Mesendoderm (in vitro differentiated cells): ENCODE results near the gene PIK3R2.

Experiments used
- DNase-seq: peaks from one replicate; pipeline ENCODE4 v3.0.0; 2013
- H2AK5ac ChIP-seq: 2 replicates; pipeline ENCODE4 v1.6.1; 2013; ENCODE audit warnings: low read length, inconsistent platforms
- H2BK120ac ChIP-seq: 2 replicates; pipeline ENCODE4 v1.6.1; 2013; ENCODE audit warnings: low read depth, mild to moderate bottlenecking, low read length, moderate library complexity, mixed read lengths
- H2BK15ac ChIP-seq: replicated peaks from 2 replicates; pipeline ENCODE4 v1.6.1; 2013; ENCODE audit warnings: low read depth, mild to moderate bottlenecking, moderate library complexity
- H2BK5ac ChIP-seq: 2 replicates; pipeline ENCODE4 v1.6.1; 2013; ENCODE audit warnings: low read length, inconsistent platforms
- H3K18ac ChIP-seq: 2 replicates; pipeline ENCODE4 v1.6.1; 2013; ENCODE audit warnings: mild to moderate bottlenecking, low read length, mixed read lengths
- H3K23ac ChIP-seq: one replicate; pipeline ENCODE4 v1.6.1; 2013; ENCODE audit warnings: low read length
- H3K27ac ChIP-seq: 2 replicates; pipeline ENCODE4 v1.5.1; 2013; ENCODE audit warnings: low read depth, mild to moderate bottlenecking, inconsistent platforms, low read length, moderate library complexity
- H3K27me3 ChIP-seq: 2 replicates; pipeline ENCODE4 v1.6.1; 2013; ENCODE audit warnings: low read length, control low read depth, mild to moderate bottlenecking, inconsistent platforms; ENCODE audit not compliant: insufficient read depth, poor library complexity
- H3K36me3 ChIP-seq: 2 replicates; pipeline ENCODE4 v1.6.1; 2013; ENCODE audit warnings: low read length, inconsistent platforms; ENCODE audit not compliant: control insufficient read depth, insufficient read depth
- H3K4ac ChIP-seq: one replicate; pipeline ENCODE4 v1.6.1; 2013; ENCODE audit warnings: low read depth, mild to moderate bottlenecking, low read length, moderate library complexity
- H3K4me1 ChIP-seq: 2 replicates; pipeline ENCODE4 v1.6.1; 2013; ENCODE audit warnings: low read depth, low read length, inconsistent platforms; ENCODE audit not compliant: control insufficient read depth
- H3K4me2 ChIP-seq: 2 replicates; pipeline ENCODE4 v1.6.1; 2013; ENCODE audit warnings: low read length
- H3K4me3 ChIP-seq: 2 replicates; pipeline ENCODE4 v1.5.1; 2013; ENCODE audit warnings: mild to moderate bottlenecking, low read length
- H3K56ac ChIP-seq: one replicate; pipeline ENCODE4 v1.6.1; 2013; ENCODE audit warnings: low read length
- H3K79me1 ChIP-seq: 2 replicates; pipeline ENCODE4 v1.6.1; 2013; ENCODE audit warnings: low read length, inconsistent platforms
- H3K79me2 ChIP-seq: 2 replicates; pipeline ENCODE4 v1.6.1; 2013; ENCODE audit warnings: mild to moderate bottlenecking, low read length; ENCODE audit not compliant: control insufficient read depth, insufficient read depth
- H3K9ac ChIP-seq: 2 replicates; pipeline ENCODE4 v1.6.1; 2013; ENCODE audit warnings: low read length, inconsistent platforms
- H4K5ac ChIP-seq: one replicate; pipeline ENCODE4 v1.6.1; 2013; ENCODE audit warnings: low read length
- H4K8ac ChIP-seq: one replicate; pipeline ENCODE4 v1.6.1; 2013; ENCODE audit warnings: low read depth, mild to moderate bottlenecking, control low read depth, low read length, moderate library complexity
- WGBS: extraction: QIAGEN DNeasy Blood & Tissue Kit; methylation state at CpG from one replicate; pipeline ENCODE4 v1.1.7; 2013; ENCODE audit warnings: low lambda C conversion rate, missing lambda C conversion rate; ENCODE audit not compliant: insufficient coverage; ENCODE audit errors: extremely low coverage; 5-methylcytosine and 5-hydroxymethylcytosine counted together

PIK3R2 gene

GRCh38 chr19:18160971-18161635 is 8.1 kb downstream of the PIK3R2 start:
- Histone ChIP-seq H3K23ac (no peak overlapping the region), H3K79me2 (no peaks in the 10 kb centered on the region), H3K27me3 (no peaks in the 10 kb centered on the region), H4K8ac (no peak overlapping the region), H3K4me2 (no peak overlapping the region), H3K4me1 (no peaks in the 10 kb centered on the region), H4K5ac (no peak overlapping the region), H2BK15ac (no peak overlapping the region), H3K18ac (no peak overlapping the region), H3K56ac (peak overlapping the region; percentile 89), H2AK5ac (no peak overlapping the region), H3K36me3 (peaks cover 1% of the 10 kb centered on the region), H2BK5ac (no peak overlapping the region), H3K27ac (no peak overlapping the region), H3K9ac (peak overlapping the region; percentile 63), H3K4ac (peak overlapping the region; percentile 8), H3K79me1 (no peaks in the 10 kb centered on the region), H2BK120ac (no peak overlapping the region), H3K4me3 (no peak overlapping the region)
- no CpG with 5 or more reads among the region's 66 CpGs for WGBS
- DNase-seq: peak; percentile 75

GRCh38 chr19:18161636-18162002 is 8.7 kb downstream of the PIK3R2 start:
- no CpG with 5 or more reads among the region's 19 CpGs for WGBS
- H3K79me2 ChIP-seq: no peaks in the 10 kb centered on the region

GRCh38 chr19:18164072-18164471 is 11.1 kb downstream of the PIK3R2 start:
- Histone ChIP-seq H3K23ac (no peak overlapping the region), H4K8ac (no peak overlapping the region), H2AK5ac (no peak overlapping the region), H2BK5ac (no peak overlapping the region), H3K4me3 (no peak overlapping the region), H3K4ac (no peak overlapping the region), H2BK120ac (no peak overlapping the region), H4K5ac (no peak overlapping the region), H3K18ac (no peak overlapping the region), H3K4me1 (no peaks in the 10 kb centered on the region), H3K56ac (no peak overlapping the region), H3K27ac (no peak overlapping the region), H3K9ac (no peak overlapping the region), H3K4me2 (no peak overlapping the region), H3K79me2 (no peaks in the 10 kb centered on the region), H2BK15ac (no peak overlapping the region), H3K36me3 (peaks cover 1% of the 10 kb centered on the region), H3K79me1 (no peaks in the 10 kb centered on the region), H3K27me3 (no peaks in the 10 kb centered on the region)
- WGBS: no CpG with 5 or more reads among the region's 7 CpGs
- DNase-seq: no peak

More at GRCh38 chr19:18161636-18162002, 8.7 kb downstream of the PIK3R2 start:
- no peak overlapping the region for H3K4me3 ChIP-seq
- no peak overlapping the region for H3K4ac ChIP-seq
- no peak overlapping the region for H2BK120ac ChIP-seq
- no peaks in the 10 kb centered on the region for H3K79me1 ChIP-seq
- H4K8ac ChIP-seq: no peak overlapping the region
- H2BK5ac ChIP-seq: no peak overlapping the region
- H3K23ac ChIP-seq: no peak overlapping the region
- no peak overlapping the region for H2AK5ac ChIP-seq
- no peak overlapping the region for H3K18ac ChIP-seq
- no peak overlapping the region for H4K5ac ChIP-seq
- no peaks in the 10 kb centered on the region for H3K27me3 ChIP-seq
- no peak overlapping the region for H2BK15ac ChIP-seq
- H3K9ac ChIP-seq: peak overlapping the region; percentile 54
- no peak for DNase-seq
- no peak overlapping the region for H3K4me2 ChIP-seq
- H3K27ac ChIP-seq: no peak overlapping the region
- peaks cover 1% of the 10 kb centered on the region for H3K36me3 ChIP-seq
- no peaks in the 10 kb centered on the region for H3K4me1 ChIP-seq
- peak overlapping the region; percentile 69 for H3K56ac ChIP-seq

- H2BK15ac ChIP-seq: no peak overlapping the region
- no peak overlapping the region for H3K23ac ChIP-seq
- no peak overlapping the region for H3K4ac ChIP-seq
- H3K56ac ChIP-seq: no peak overlapping the region
- no peaks in the 10 kb centered on the region for H3K27me3 ChIP-seq
- H4K5ac ChIP-seq: no peak overlapping the region
- no peaks in the 10 kb centered on the region for H3K79me2 ChIP-seq
- H3K4me1 ChIP-seq: no peaks in the 10 kb centered on the region
- no peak overlapping the region for H3K4me3 ChIP-seq
- WGBS: no CpG with 5 or more reads among the region's 15 CpGs
- H2AK5ac ChIP-seq: no peak overlapping the region
- no peak overlapping the region for H2BK5ac ChIP-seq
- no peak overlapping the region for H4K8ac ChIP-seq
- no peak overlapping the region for H3K4me2 ChIP-seq
- peaks cover 1% of the 10 kb centered on the region for H3K36me3 ChIP-seq
- H3K27ac ChIP-seq: no peak overlapping the region
- no peak overlapping the region for H3K18ac ChIP-seq
- DNase-seq: no peak
- no peak overlapping the region for H2BK120ac ChIP-seq
- H3K9ac ChIP-seq: no peak overlapping the region
- H3K79me1 ChIP-seq: no peaks in the 10 kb centered on the region
These were observed 13.0 kb downstream of the PIK3R2 start for GRCh38 chr19:18165794-18166544.

- Histone ChIP-seq H2AK5ac (no peak overlapping the region), H3K56ac (no peak overlapping the region), H3K4me3 (no peak overlapping the region), H3K36me3 (peaks cover 1% of the 10 kb centered on the region), H4K5ac (no peak overlapping the region), H3K4me1 (no peaks in the 10 kb centered on the region), H2BK120ac (no peak overlapping the region), H3K79me1 (no peaks in the 10 kb centered on the region), H2BK15ac (no peak overlapping the region), H3K27me3 (no peaks in the 10 kb centered on the region), H3K4ac (no peak overlapping the region), H3K18ac (no peak overlapping the region), H2BK5ac (no peak overlapping the region), H3K9ac (no peak overlapping the region), H3K4me2 (no peak overlapping the region), H4K8ac (no peak overlapping the region), H3K27ac (no peak overlapping the region), H3K23ac (no peak overlapping the region), H3K79me2 (no peaks in the 10 kb centered on the region)
- WGBS: no CpG with 5 or more reads among the region's 21 CpGs
- no peak for DNase-seq
These were observed 14.0 kb downstream of the PIK3R2 start for GRCh38 chr19:18167011-18167410.
